Measurements from ENCODE around the gene PITPNM3. TPM values are rescaled to one million over a fixed set of nuclear protein-coding genes. Genes with fewer than 3 reads are reported as not detected.

PITPNM3 gene
- total RNA-seq, 2 donors from 2014 or later = 1.3 to 3.4 TPM

DNA sequence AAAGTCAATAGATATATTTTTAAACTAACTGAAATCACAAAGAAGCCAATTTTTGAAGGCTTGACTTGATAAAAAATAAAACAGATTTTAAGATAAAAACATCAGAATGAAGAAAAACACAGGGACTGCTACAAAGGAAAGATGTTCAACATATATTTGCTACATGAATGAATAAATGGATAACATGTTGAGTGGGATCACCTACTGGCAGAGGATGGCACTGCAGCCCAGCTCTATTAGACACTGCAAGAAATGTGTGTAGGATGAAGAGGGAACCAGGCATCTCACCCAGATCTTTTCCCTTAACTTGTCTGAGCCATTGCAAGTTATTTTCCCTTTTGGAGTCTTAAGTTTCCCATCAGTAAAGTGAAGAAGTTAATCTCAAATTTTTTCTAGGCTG is 125.6 kb downstream of the PITPNM3 start:
- DNase-seq (no peak), ATAC-seq (no peak)
- no peaks in the 10 kb centered on the region for H3K9me3 ChIP-seq
- H3K4me1 ChIP-seq = no peaks in the 10 kb centered on the region
- TF ChIP-seq POLR2A (IDR thresholded peaks at IDR 0.05) = no peak
- TF ChIP-seq, protein P1, sequence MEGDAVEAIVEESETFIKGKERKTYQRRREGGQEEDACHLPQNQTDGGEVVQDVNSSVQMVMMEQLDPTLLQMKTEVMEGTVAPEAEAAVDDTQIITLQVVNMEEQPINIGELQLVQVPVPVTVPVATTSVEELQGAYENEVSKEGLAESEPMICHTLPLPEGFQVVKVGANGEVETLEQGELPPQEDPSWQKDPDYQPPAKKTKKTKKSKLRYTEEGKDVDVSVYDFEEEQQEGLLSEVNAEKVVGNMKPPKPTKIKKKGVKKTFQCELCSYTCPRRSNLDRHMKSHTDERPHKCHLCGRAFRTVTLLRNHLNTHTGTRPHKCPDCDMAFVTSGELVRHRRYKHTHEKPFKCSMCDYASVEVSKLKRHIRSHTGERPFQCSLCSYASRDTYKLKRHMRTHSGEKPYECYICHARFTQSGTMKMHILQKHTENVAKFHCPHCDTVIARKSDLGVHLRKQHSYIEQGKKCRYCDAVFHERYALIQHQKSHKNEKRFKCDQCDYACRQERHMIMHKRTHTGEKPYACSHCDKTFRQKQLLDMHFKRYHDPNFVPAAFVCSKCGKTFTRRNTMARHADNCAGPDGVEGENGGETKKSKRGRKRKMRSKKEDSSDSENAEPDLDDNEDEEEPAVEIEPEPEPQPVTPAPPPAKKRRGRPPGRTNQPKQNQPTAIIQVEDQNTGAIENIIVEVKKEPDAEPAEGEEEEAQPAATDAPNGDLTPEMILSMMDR (IDR thresholded peaks at IDR 0.05) = no peak
- H3K27ac ChIP-seq = no peak overlapping the region
- H3K27me3 ChIP-seq = no peaks in the 10 kb centered on the region
- H3K4me3 ChIP-seq = no peak overlapping the region
- intact Hi-C loops (cut with DNase I) = no loop called here
- H3K36me3 ChIP-seq (replicated peaks in 1 of 2; ENCODE audit: insufficient read depth in 1 of 2, low read depth in 2 of 2) = no peaks in the 10 kb centered on the region

DNA sequence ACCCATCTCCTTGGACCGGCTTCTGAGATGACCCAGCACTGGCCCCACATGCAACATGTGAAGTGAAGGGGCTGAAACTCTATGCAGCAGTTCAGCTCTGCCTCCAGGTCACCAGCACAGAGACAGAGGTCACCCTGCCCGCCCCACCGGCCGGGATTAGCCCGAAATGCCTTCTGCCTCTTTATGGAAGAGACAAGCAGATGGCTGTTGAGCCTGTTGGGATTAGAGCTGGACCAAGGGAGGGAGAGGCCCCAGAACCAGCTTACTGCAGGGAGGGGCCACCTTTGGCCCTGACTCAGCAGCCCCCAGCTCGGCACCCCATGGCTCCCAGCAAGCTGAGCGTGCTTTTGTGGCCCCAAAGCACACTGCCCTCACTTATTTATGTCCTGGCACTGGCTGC is 127.1 kb downstream of the PITPNM3 start:
- ATAC-seq = no peak
- H3K9me3 ChIP-seq = no peaks in the 10 kb centered on the region
- intact Hi-C loops (cut with DNase I) = no loop called here
- no peak for TF ChIP-seq POLR2A (IDR thresholded peaks at IDR 0.05)
- TF ChIP-seq, protein P1 (IDR thresholded peaks at IDR 0.05) = no peak
- H3K27ac ChIP-seq = no peak overlapping the region
- DNase-seq = no peak
- H3K27me3 ChIP-seq = no peaks in the 10 kb centered on the region
- H3K4me3 ChIP-seq = no peak overlapping the region
- no peaks in the 10 kb centered on the region for H3K4me1 ChIP-seq
- H3K36me3 ChIP-seq (replicated peaks in 1 of 2; ENCODE audit: insufficient read depth in 1 of 2, low read depth in 2 of 2) = no peaks in the 10 kb centered on the region
- 77 to 86% methylated on average over 1 to 7 of the region's 7 CpGs for WGBS, 2 donors

DNA sequence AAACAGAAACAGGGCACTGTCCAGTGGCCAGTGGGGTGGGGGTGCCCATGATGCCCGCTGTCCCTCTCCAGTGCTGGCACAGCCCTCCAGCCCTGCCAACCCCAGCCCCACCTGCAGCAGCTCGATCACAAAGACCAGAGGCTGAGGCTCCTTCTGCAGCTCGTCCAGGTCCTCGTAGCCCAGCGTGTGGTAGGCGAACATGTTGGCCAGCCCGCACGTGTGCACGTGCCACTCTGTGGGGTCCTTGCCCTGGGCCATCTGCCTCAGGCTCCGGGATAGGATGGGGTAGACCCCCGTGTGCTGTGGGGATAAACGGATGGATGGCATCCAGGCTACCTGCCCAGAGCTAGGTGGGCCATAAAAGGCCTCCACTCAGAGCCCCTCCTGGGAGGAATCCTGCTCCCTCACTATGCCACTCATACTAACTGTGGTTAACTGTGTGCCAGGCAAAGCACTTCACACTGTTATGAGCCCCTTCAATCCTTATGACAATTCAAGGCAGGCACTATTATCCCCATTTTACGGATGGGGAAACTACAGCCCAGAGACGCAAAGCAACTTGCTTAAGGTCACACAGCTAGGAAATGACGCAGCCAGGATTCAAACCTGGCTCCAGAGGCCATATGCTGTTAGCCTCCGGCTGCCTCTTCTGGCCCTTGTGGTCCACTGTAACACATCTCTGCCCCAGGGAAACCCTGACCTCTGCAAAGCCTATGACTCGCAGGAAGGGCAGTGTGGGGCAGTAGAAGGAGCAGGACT is 128.0 kb downstream of the PITPNM3 start:
- 71 to 75% methylated on average over 13 to 17 of the region's 17 CpGs for WGBS, 2 donors
- intact Hi-C loops (cut with DNase I) = no loop called here
- no peaks in the 10 kb centered on the region for H3K9me3 ChIP-seq
- H3K4me3 ChIP-seq = no peak overlapping the region
- no peaks in the 10 kb centered on the region for H3K27me3 ChIP-seq
- ATAC-seq = no peak
- no peak overlapping the region for H3K27ac ChIP-seq
- no peak for DNase-seq
- no peaks in the 10 kb centered on the region for H3K4me1 ChIP-seq
- no peaks in the 10 kb centered on the region for H3K36me3 ChIP-seq (replicated peaks in 1 of 2; ENCODE audit: insufficient read depth in 1 of 2, low read depth in 2 of 2)
- no peak for TF ChIP-seq POLR2A (IDR thresholded peaks at IDR 0.05)
- TF ChIP-seq, protein P1 (IDR thresholded peaks at IDR 0.05) = no peak

DNA sequence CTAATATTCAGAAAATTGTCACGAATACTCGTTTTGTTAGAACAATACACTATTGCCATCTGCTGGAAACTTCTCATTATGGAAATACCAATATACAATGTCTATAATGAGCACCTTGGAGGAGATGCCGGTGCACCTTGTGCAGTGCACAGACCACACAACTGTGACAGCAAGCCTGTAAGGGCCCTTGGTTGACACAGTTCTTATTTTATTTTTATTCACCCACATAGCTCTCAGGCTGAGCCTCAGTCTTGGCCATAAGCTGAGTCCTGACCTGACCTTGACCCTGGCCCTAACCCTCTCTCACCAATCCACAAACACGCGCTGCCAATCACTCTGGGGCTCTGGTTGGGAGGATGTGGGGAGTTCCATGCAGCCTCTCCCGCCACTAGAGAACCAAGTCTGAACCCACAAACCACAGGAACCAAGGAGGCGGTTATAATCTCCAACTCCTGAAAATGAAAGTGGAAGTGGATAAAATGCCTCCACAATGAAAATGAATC is 129.0 kb downstream of the PITPNM3 start:
- 51 to 62% methylated on average over 7 of the region's 7 CpGs for WGBS, 2 donors
- ATAC-seq (no peak), DNase-seq (no peak)
- Histone ChIP-seq H3K4me3 (no peak overlapping the region), H3K4me1 (no peaks in the 10 kb centered on the region), H3K36me3 (replicated peaks in 1 of 2; ENCODE audit: insufficient read depth in 1 of 2, low read depth in 2 of 2) (no peaks in the 10 kb centered on the region), H3K27me3 (no peaks in the 10 kb centered on the region), H3K9me3 (no peaks in the 10 kb centered on the region), H3K27ac (no peak overlapping the region)
- intact Hi-C loops (cut with DNase I) = no loop called here
- no peak for TF ChIP-seq POLR2A (IDR thresholded peaks at IDR 0.05)
- TF ChIP-seq, protein P1 (IDR thresholded peaks at IDR 0.05) = no peak
